ENCODE results near the gene ISCU. TPM values are rescaled to one million over a fixed set of nuclear protein-coding genes. Genes with fewer than 3 reads are reported as not detected.

The ISCU gene
- total RNA-seq, 1 donor from 2014 or later: 432 TPM

DNA sequence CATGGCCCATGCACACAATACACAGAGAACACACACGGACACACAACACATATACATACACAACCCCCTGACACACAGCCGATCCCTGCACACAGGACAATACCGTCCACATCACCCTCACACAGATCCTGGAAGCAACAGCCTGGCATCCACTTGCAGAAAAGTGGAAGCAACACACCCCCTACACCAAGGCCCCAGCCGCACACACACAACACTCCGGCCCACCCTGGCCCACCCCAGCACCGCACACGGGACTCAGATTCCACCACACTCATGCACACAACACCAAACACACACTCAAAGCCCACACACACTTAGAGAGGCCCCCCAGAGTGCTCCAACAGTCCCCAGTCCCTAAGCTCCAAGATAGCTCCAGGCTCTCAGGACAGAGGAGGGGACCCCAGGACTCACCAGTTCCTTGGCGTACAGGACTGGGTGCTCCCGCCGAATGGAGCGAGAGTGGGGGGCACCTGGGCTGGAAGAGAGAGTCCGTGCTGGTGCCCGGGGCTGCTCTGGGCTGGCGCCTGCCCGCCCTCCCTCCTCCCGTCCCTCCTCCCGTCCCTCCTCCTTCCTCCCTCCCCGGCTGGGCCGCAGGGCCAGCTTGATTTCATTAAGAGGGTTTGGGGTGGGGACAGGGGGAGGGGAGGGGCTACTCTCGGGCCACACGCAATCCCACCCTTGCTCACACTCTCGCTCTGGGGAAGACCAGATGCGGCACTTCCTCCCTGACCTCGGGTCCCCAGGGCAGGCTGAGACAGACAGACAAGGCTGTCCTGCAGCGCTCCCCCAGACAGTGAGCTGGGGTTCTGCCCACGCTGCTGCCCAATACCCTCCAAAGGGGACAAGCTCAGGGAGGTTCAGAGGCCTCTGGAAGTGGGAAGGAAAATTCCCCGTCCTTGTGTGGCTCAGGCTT, 35.4 kb downstream of the ISCU start, which contains the start of gene TMEM119:
TMEM119 (minus strand) TSS at position 526 of the 913 bp plus-strand sequence. CDS start 5,701 bp downstream, outside the sequence.
- DNase-seq (ENCODE audit: low spot score): no peak
- intact Hi-C loops (cut with DNase I): no loop called here

DNA sequence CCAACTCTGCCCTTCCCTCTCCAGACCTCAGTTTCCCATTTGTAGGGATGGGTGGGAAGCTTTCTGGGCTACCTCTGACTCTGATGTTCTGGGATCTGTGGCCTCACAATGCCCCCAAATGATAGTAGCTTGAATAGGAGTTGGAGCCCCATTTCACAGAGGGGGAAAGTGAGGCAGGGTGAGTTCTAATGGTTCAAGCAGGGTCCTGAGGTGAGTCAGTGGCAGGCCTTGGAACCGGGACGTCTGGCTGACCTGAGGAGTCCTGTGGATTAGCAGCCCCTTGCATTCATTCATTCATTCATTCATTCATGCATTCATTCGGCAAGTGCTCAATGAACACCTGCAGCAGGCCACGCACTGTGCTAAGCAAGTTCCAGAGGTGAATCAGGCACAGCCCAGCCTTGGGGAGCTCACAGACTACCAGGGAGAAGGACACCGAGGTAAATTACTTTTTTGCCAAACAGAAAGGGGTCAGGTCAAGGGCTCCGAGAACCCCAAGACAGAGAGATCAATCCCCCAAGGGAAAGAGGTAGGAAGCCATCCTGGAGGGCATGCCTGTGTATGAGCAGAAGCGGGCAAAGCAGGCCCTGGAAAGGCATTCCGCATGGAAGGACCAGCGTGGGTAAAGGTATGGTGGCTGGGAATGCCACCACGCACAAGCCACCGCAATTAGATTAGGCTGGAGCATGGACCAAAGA, 36.3 kb downstream of the ISCU start:
- intact Hi-C loops (cut with DNase I): no loop called here
- DNase-seq (ENCODE audit: low spot score): no peak

DNA sequence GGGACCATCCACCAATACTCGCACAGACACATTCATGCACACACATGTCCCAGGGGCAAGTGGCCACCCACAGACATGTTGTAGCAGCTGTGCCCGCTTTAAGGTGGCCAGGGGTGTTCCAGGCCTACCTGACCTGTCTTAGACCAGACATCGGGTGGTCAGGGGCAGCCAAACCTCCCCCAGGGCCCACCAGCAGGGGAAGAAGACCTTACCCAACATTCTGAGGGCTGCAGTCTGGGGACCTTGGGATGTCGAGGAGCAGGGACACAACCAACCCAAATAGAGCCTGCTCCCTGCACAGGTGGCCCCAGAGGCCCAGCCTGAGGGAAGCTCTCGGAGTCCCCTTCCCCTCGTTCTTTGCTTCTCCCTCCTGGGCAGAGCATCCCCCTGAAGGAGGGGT, 37.1 kb downstream of the ISCU start:
- intact Hi-C loops (cut with DNase I): no loop called here
- no peak for DNase-seq (ENCODE audit: low spot score)

DNA sequence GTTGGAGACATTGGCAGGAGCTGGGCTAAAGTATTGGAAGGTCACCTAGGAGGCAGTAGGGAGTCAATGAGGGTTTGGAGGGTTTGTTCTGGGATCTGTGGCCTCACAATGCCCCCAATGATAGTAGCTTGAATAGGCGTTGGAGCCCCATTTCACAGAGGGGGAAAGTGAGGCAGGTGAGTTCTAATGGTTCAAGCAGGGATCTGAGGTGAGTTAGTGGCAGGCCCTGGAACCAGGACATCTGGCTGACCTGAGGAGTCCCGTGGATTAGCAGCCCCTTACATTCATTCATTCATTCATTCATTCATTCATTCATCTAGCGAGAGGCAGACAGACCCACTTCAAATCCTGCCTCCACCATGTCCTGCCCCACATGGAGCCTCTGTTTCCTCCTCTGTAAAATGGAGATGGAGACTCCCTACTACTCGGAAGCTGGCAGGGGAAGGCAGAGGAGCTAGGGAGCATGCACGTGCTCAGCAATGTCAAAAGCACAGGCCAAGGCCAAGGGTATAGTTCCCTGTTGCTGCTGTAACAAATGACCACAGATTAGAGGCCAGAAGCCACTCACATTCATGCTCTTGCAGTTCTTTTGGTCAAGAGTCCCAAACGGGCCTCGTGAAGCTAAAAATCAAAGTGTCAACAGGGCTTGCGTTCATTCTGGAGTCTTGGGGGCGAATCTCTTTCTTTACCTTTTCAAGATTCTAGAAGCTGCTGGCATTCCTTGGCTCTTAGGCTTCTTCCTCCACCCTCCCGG, 37.7 kb downstream of the ISCU start:
- intact Hi-C loops (cut with DNase I): no loop called here
- no peak for DNase-seq (ENCODE audit: low spot score)

DNA sequence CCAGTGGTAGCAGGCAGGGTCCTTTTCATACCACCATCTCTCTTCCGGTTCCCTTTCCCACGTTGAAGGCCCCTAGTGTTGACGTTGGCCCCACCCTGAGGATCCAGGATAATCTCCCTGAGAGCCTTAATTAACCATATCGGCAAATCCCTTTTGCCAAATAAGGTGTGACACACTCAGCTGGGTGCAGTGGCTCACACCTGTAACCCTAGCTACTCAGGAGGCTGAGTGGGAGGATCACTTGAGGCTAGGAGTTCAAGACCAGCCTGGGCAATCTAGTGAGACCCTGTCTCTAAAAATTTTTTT, 38.3 kb downstream of the ISCU start:
- intact Hi-C loops (cut with DNase I): no loop called here
- DNase-seq (ENCODE audit: low spot score): no peak

DNA sequence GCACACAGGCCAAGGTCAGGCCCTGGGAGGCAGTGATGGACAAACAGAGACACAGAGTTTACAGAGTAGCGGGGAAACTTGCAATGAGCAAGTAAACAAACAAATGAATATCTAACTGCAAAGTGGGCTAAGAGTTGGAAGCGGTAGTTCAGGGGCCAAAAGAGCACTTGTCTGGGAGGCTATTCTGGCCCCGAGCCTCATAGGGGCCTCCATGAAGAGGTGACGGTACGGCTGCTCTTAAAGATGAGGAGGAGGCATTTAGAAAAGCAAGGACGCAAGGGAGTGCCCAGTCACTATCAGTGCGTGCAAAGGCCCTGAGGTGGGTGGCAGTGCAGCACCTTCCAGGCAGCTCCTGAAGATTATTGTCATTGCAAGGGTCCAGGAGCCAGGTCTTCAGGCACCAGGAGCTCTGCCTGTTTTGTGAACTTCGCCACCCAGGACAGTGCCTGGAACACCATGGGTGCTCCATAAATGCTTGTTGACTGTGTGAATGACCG, 39.9 kb downstream of the ISCU start:
- no peak for DNase-seq (ENCODE audit: low spot score)

DNA sequence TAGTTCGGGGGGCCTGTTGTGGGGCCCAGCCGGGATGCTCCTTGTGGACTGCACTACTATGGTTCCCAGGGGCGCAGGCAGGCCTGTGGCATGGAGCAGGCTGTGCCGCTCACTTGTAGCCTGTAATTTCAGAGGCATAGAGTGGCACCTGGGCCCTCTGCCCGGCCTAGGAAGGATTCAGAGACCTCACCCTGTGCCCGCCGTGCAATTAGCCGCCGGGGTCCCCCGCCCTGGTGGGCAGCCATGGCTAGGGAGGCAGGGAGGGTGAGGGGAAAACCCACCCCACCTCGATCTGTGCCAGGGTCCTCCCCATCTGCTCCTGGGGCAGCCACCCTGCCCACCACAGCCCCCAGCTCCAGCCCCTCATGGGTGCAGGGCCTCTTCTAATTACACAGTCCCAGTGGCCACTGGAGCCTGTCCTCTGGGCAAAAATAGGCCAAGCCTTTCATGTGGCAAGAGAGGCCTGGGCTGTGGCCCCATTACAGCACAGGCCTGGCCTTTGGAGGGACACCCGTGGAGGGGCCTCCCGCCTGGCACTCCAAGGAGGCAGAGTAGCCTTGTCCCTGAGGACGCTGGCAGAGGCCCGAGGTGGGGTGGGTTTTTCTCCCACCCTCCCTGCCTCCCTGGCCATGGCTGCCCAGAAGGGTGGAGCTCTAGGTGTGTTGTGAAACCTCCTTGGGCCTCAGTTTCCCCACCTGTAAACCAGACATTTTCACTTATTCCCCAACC, 40.7 kb downstream of the ISCU start:
- intact Hi-C loops (cut with DNase I): no loop called here
- no peak for DNase-seq (ENCODE audit: low spot score)

More for the DNA sequence above, 39.9 kb downstream of the ISCU start:
- intact Hi-C loops (cut with DNase I): no loop called here

DNA sequence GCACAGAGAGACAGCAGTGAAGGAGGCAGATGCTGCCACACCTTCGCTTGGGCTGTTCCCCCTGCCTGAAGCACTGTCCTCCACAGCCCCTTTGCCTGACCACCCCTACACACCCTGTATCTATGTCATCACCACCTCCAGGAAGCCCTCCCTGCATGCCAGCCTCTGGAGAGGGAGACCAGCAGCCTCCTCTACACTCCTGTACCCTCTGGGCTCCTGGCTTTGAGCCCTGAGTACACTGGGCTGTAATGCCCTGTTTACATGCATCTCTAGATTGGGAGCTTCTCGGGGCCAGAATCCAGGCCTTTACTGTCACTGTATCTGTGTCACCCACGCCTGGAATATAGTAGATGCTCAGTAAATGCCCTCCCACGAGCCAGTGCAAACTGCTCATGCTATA, 41.3 kb downstream of the ISCU start:
- intact Hi-C loops (cut with DNase I): no loop called here
- no peak for DNase-seq (ENCODE audit: low spot score)

DNA sequence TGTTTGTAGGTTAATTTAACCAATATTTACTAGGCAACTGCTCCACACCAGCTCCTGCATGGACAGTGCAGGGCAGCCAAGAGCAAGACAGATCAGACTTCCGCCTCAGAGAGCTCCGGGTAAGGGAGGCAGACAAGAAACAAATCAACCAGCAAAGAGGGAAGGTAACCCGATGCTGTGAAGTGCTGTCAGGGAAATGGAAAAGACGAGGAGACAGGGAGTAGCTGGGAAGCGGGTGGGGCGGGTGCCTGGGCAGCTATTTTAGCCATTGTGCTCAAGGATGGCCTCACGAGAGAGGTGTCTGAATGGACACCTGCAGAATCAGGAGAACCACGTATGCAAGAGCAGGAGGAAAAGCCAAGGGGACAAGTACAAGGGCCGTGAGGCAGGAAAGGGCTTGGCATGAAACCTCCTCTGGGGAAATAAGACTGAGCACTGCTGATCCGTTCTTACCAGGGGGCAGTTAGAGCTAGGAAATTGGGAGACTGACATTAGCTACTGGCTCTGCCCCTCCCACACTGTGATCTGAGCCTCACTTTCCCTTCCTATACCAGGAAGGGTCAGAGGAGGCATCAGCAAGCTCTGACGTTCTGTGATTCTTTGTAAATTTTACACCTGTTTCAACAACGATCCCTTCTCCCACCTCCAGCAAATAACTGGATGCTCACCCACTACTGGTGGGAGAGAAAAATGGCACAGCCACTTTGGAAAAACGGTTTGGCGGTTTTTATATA, 42.0 kb downstream of the ISCU start:
- intact Hi-C loops (cut with DNase I): no loop called here
- DNase-seq (ENCODE audit: low spot score): no peak

DNA sequence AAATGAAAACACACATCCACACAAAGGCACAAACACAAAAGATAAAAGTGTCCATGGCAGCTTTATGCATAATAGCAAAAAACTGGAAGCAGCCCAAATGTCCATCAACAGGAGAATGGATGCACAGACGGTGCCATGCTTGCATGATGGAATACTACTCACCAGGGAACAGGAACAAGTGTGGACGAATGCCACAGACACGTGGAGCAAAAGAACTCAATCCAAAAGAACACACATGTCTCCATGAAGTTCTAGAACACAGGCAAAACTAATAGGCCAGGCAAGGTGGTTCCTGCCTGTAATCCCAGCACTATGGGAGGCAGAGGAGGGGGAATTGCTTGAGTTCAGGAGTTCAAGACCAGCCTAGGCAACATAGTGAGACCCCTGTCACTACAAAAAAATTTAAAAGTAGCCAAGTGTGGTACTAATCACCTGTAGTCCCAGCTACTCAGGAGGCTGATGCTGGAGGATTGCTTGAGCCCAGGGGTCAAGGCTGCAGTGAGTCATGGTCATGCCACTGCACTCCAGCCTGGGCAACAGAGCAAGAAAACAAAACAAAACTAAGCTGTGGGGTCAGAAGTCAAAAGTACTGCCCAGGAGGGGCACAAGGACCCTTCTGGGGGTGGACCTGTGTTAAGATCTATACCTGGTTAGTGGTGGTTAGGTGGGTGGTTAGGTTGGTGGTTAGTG, 42.7 kb downstream of the ISCU start:
- no peak for DNase-seq (ENCODE audit: low spot score)
- intact Hi-C loops (cut with DNase I): no loop called here

DNA sequence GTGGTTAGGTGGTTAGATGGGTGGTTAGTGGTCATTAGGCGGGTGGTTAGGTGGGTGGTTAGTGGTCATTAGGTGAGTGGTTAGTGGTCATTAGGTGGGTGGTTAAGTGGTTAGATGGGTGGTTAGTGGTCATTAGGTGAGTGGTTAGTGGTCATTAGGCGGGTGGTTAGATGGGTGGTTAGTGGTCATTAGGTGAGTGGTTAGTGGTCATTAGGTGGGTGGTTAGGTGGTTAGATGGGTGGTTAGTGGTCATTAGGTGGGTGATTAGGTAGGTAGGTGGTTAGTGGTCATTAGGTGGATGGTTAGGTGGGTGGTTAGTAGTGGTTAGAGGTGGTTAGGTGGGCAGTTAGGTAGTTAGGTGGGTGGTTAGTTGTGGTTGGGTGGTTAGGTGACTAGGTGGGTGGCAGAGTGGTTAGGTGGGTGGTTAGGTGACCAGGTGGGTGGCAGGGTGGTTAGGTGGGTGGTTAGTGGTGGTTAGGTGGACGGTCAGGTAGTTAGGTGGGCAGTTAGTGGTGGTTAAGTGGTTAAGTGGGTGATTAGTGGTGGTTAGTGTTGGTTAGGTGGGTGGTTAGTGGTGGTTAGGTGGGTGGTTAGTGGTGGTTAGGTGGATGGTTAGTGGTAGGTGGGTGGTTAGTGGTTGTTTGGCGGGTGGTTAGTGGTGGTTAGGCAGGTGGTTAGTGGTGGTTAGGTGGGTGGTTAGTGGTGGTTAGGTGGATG, 43.5 kb downstream of the ISCU start:
- DNase-seq (ENCODE audit: low spot score): no peak
- intact Hi-C loops (cut with DNase I): no loop called here

DNA sequence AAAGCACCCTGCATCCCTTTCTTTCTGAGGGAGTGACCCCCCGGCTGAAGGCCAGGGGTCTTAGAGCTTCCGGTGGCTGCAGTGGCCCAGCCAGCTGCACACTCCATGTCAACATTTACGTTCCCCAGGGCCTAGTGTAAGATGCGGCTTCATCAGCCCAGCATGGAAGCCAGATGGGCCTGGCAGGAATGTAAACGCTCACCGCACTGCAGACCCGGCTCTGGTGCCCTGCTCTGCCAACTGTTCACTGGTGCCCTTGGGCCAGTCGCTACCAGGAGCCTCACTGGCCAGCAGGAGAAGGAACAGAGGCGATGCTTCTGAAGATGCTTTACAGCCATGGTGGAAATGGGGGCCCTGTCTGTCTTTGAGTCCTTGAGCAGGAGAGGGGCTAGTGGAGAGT, 44.1 kb downstream of the ISCU start:
- intact Hi-C loops (cut with DNase I): no loop called here
- DNase-seq (ENCODE audit: low spot score): no peak

DNA sequence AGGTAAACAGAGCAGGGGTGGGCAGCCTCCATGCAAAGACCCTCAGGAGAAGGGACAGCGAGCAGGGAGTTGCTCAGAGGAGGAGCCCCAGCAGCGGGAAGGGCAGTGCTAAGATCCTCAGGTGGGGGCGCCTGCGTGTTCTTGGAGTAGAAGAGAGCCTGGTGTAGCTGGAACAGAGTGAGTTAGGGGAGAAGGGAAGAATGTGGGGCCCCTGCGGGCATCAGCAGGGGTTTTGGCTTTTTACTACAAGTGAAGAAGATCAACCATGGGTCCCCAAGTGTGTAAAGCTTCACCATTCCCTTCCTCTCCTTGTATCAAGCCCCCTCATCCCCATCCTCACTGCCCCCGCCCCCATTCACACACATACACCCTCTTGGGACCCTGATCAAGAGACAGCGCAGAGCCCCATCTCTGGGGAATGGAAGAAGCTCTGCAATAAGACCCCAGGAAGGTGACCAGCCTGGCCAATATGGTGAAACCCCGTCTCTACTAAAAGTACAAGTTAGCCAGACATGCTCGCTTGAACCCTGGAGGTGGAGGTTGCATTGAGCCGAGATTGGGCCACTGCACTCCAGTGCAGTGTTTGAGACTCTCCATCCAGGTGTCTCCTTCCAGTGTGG, 45.7 kb downstream of the ISCU start:
- intact Hi-C loops (cut with DNase I): no loop called here
- no peak for DNase-seq (ENCODE audit: low spot score)

DNA sequence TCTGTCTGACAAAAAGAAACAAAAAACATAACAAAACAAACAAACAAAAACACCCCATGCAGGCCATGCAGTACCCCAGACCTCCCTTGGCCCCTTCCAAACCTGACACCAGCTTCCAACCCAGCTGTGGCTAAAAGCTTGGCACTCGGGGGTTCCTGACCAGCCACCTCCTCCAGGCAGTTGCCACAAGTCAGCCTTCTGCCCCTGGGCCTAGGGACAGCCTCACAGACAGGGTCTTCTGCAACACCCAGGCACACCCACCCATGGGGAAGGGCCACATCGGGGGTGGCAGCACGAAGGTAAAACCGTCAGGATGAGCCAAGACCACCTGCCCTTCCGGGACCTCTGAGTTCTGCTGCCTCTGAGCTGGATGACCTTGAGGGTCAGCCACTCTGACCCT, 46.2 kb downstream of the ISCU start:
- intact Hi-C loops (cut with DNase I): no loop called here
- no peak for DNase-seq (ENCODE audit: low spot score)

DNA sequence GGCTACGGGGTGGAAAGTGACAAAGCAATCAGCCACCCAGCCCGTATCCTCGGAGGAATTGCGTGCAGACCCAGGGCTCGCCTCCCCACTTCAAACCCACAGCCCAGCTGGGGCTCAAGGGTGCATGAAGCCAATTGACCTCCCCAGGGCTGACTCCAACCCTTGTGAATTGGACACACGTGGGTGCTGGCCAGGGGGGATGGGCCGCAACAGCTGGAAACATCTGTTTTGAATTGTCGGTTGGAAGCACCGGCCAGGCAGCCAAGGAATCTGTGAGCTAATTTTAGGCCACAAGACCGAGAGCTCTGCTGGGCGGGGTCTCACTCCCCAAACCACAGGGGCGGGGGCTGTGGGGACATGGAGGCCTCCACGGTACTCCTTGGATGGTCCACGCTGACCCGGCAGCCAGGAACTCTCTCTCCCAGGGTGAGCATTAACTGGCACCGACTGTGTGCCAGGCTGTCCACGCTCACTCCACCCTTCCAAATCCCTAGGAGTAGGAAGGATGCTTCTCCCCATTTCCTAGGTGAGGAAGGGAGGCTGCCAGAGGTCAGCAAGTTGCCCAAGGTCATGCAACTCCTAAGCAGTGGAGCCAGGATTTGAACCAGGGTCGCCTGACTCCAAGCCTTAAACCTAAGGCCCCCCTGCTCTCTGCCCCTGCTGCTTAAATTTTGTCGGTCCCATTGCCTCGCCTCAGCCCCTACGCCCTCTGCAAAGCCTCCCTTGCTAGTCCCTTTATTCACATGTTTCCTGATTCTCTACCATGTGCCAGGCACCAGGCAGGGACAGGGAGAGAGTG, 47.3 kb downstream of the ISCU start:
- intact Hi-C loops (cut with DNase I): loop anchor here (10.0 kb wide), 1 partner anchor 95 kb away; the partner anchor contains the start of gene FICD
- peak; percentile 85 for DNase-seq (ENCODE audit: low spot score)

DNA sequence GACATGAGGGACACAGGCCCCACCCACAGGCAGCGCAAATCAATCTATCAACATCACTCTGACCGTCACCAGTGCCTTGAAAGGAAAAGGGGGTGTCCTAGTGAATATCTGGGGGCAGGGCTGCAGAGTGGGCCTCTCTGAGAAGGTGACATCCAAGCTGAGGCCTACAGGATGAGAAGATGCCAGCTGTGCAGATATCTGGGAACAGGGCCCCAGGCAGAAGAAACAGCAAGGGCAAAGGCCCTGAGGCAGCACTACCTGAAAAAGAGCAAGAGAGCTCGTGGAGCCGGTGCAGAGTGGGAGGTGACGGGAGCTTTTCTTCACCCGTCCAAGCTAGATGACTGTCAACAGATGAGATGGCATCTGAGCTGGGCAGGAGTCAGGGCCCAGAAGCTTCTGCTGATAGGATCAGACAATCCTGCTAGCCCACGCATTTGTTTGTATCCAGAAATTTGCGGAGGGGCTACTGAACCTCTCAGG, 48.0 kb downstream of the ISCU start:
- DNase-seq (ENCODE audit: low spot score): no peak
- intact Hi-C loops (cut with DNase I): loop anchor here (10.0 kb wide), 1 partner anchor 96 kb away; the partner anchor contains the start of gene FICD

All from cardiac septum (tissue), 1 donor.